Dendritic cell treated with granulocyte-macrophage colony-stimulating factor and Interleukin-4, amounts not matched to agents 40 ng/mL and 50 ng/mL, for 4 days (primary cell): ENCODE results near the gene THEM4.

Experiments used
- H3K27ac Mint-ChIP-seq: one replicate; pipeline ENCODE4 v1.8.0; 2022; ENCODE audit warnings: mild to moderate bottlenecking, mixed read lengths
- H3K27me3 Mint-ChIP-seq: one replicate; pipeline ENCODE4 v1.8.0; 2022; ENCODE audit warnings: mild to moderate bottlenecking, mixed read lengths
- H3K36me3 Mint-ChIP-seq: one replicate; pipeline ENCODE4 v1.8.0; 2022; ENCODE audit warnings: low read depth, mixed read lengths
- H3K4me1 Mint-ChIP-seq: one replicate; pipeline ENCODE4 v1.8.0; 2022; ENCODE audit warnings: low read depth, mixed read lengths
- H3K4me3 Mint-ChIP-seq: one replicate; pipeline ENCODE4 v1.8.0; 2022; ENCODE audit warnings: mild to moderate bottlenecking, moderate library complexity, mixed read lengths
- H3K9me3 Mint-ChIP-seq: one replicate; pipeline ENCODE4 v1.8.0; 2022; ENCODE audit warnings: mixed read lengths
- intact Hi-C: fragments of 100-400 bp; cut with micrococcal nuclease; formaldehyde crosslinking; loops from one replicate; pipeline ENCODE4 v1.15.0; 2022

THEM4 gene

GRCh38 chr1:151825751-151826660, 83.3 kb downstream of the THEM4 start:
- Mint-ChIP-seq H3K27ac (no peak overlapping the region), H3K4me3 (no peak overlapping the region), H3K9me3 (no peaks in the 10 kb centered on the region), H3K36me3 (no peaks in the 10 kb centered on the region), H3K27me3 (peaks cover 36% of the 10 kb centered on the region), H3K4me1 (peaks cover 53% of the 10 kb centered on the region)
- intact Hi-C loops, result no loop called here

- intact Hi-C loops, result no loop called here
- peaks cover 37% of the 10 kb centered on the region for H3K27me3 Mint-ChIP-seq
- no peak overlapping the region for H3K4me3 Mint-ChIP-seq
- H3K27ac Mint-ChIP-seq, result no peak overlapping the region
- H3K36me3 Mint-ChIP-seq, result no peaks in the 10 kb centered on the region
- peaks cover 49% of the 10 kb centered on the region for H3K4me1 Mint-ChIP-seq
- no peaks in the 10 kb centered on the region for H3K9me3 Mint-ChIP-seq
Observed at GRCh38 chr1:151825204-151825603, 84.1 kb downstream of the THEM4 start.
